HEK293T (cell line): ENCODE data around the gene TNNC2.

Experiments
- CTCF ChIA-PET: fragments of 350-600 bp; formaldehyde crosslinking; extraction: SDS; loops from one replicate; lab custom pipeline; 2021; ENCODE audit warnings: antibody characterized with exemption, inconsistent platforms; lab: Yijun Ruan, JAX
- POLR2A ChIA-PET: fragments of 350-600 bp; formaldehyde crosslinking; extraction: SDS; loops from one replicate; lab custom pipeline; 2020; ENCODE audit warnings: antibody characterized with exemption, inconsistent platforms; lab: Yijun Ruan, JAX
- DNase-seq: peaks from one replicate; pipeline ENCODE4 v3.0.0; 2012; ENCODE audit warnings: mixed read lengths; ENCODE audit errors: extremely low spot score
- ARNT ChIP-seq: fragments of 450-650 bp; IDR thresholded peaks from 2 replicates; pipeline ENCODE4 v1.6.1; 2017; ENCODE audit warnings: mild to moderate bottlenecking
- BHLHE40 ChIP-seq: fragments of 450-650 bp; IDR thresholded peaks from 2 replicates; pipeline ENCODE4 v1.6.1; 2016; ENCODE audit warnings: mild to moderate bottlenecking, moderate library complexity, borderline replicate concordance
- CTBP1 ChIP-seq: fragments of 450-650 bp; IDR thresholded peaks from 2 replicates; pipeline ENCODE4 v1.6.1; 2016; ENCODE audit warnings: borderline replicate concordance
- ELF4 ChIP-seq: fragments of 450-650 bp; IDR thresholded peaks from 2 replicates; pipeline ENCODE4 v1.6.1; 2017; ENCODE audit warnings: antibody characterized with exemption
- FOXA1 ChIP-seq: fragments of 450-650 bp; IDR thresholded peaks from 2 replicates; pipeline ENCODE4 v1.6.1; 2016; ENCODE audit warnings: mild to moderate bottlenecking
- FOXK2 ChIP-seq: fragments of 450-650 bp; IDR thresholded peaks from 2 replicates; pipeline ENCODE4 v1.6.1; 2016; ENCODE audit warnings: mild to moderate bottlenecking
- FOXM1 ChIP-seq: fragments of 450-650 bp; IDR thresholded peaks from 2 replicates; pipeline ENCODE4 v1.6.1; 2017; ENCODE audit warnings: mild to moderate bottlenecking, borderline replicate concordance
- HDGF ChIP-seq: fragments of 450-650 bp; IDR thresholded peaks from 2 replicates; pipeline ENCODE4 v1.6.1; 2017; ENCODE audit warnings: antibody characterized with exemption, borderline replicate concordance
- L3MBTL2 ChIP-seq: fragments of 450-650 bp; conservative IDR thresholded peaks from 2 replicates; pipeline ENCODE4 v1.6.1; 2016; ENCODE audit warnings: mild to moderate bottlenecking
- LEF1 ChIP-seq: fragments of 450-650 bp; IDR thresholded peaks from 2 replicates; pipeline ENCODE4 v1.6.1; 2017; ENCODE audit warnings: mild to moderate bottlenecking, borderline replicate concordance
- NFRKB ChIP-seq: fragments of 450-650 bp; IDR thresholded peaks from 2 replicates; pipeline ENCODE4 v1.6.1; 2016; ENCODE audit warnings: mild to moderate bottlenecking, moderate library complexity
- SP1 ChIP-seq: fragments of 450-650 bp; IDR thresholded peaks from 2 replicates; pipeline ENCODE4 v1.6.1; 2017
- SUZ12 ChIP-seq: fragments of 450-650 bp; IDR thresholded peaks from 2 replicates; pipeline ENCODE4 v1.6.1; 2016; ENCODE audit warnings: mild to moderate bottlenecking
- TARDBP ChIP-seq: fragments of 450-650 bp; IDR thresholded peaks from 2 replicates; pipeline ENCODE4 v1.6.1; 2016
- ZNF384 ChIP-seq: fragments of 450-650 bp; IDR thresholded peaks from 2 replicates; pipeline ENCODE4 v1.6.1; 2016
- TF ChIP-seq, protein P1 (sequence below): fragments of 450-650 bp; IDR thresholded peaks from 2 replicates; pipeline ENCODE4 v1.6.1; 2016

TNNC2 gene

DNA sequence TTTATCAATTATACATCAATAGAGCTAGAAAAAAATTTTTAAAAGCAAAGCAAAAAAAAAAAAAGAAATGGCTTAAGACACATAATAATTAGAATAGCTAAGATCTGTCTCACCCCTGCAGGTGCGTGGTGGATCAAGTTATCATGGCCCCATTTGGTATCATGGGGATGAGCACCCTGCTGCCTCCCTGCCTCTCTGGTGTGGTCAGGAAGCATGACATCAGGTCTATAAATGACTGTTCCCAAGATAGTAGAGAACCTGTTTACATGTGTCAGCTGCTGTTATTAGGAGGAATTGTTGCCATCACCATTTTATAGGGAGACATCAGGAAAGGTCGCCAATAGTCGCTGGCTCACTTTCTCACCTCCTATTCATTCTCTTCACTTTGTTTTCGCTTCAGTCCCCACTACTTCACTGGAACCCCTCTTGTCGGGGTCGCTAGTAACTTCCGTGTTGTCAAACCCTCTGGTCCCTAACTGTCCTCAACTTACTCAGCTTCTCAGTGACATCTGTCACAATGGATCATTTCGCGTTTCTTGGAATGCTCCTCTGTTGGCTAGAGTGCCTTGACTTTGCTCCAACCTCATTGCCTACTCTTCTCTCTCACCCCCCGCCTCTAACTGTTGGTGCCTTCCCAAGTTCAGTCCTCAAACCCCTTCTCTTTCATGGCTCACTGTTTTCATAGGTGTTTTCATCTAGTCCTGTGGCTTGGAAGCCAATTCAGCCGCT lies 30.6 kb downstream of the TNNC2 start:
- POLR2A ChIA-PET, result interaction anchor here (1.3 kb wide), 1 partner anchor 38 kb away, joined by 3 read pairs; the partner anchor contains the start of gene SNX21
- CTCF ChIA-PET, result interaction anchor here (0.7 kb wide), 1 partner anchor 158 kb away, joined by 4 read pairs; no protein-coding TSS in a partner anchor
- TF ChIP-seq, protein P1, sequence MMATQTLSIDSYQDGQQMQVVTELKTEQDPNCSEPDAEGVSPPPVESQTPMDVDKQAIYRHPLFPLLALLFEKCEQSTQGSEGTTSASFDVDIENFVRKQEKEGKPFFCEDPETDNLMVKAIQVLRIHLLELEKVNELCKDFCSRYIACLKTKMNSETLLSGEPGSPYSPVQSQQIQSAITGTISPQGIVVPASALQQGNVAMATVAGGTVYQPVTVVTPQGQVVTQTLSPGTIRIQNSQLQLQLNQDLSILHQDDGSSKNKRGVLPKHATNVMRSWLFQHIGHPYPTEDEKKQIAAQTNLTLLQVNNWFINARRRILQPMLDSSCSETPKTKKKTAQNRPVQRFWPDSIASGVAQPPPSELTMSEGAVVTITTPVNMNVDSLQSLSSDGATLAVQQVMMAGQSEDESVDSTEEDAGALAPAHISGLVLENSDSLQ, result no peak
- TF ChIP-seq HDGF (no peak), TARDBP (no peak), CTBP1 (no peak), ZNF384 (no peak), FOXK2 (no peak), BHLHE40 (no peak), ARNT (no peak), SP1 (no peak)
- no peak for DNase-seq

DNA sequence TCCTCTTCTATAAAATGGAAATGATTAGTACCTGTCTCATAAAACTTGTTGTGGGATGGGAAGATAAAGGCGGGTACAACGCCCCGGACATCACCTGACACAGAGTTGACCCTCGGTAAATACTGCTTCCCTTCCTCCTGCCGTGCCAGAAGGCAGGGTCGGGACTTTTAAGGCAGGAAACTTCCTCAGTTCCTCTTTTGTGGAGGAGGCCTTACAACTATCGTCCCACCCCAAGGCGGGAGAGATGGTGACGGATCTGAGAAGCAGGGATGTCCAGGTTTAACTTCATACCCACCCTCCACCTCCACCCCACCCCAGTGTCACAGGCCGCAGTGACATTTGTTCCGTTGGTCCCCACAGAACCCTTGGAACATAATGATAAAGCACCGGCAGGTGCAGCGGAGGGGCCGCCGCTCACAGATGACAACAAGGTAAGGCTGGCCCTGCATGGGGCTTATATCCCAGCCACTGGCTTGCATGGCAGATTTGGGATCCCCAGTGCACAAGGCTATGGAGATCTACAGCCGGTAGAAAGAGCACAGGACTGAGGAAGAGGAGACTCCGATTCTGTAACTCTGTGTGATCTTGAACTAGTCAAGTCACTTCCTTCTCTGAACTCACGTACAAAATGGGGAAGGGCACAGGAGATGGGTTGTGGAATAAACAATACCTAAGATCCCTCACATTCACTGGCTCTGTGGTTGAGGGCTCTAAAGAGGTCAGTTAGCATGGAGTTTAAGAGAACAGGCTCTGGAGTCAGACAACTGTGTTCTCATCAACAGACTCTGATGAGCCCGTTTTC lies 34.6 kb downstream of the TNNC2 start:
- CTCF ChIA-PET, result no interaction called here
- TF ChIP-seq FOXA1 (no peak), SP1 (no peak), FOXM1 (no peak)
- TF ChIP-seq, protein P1, result no peak
- DNase-seq, result no peak
- POLR2A ChIA-PET, result interaction anchor here (0.9 to 1.0 kb wide), 2 partner anchors 13 to 89 kb away, joined by 3 read pairs; no protein-coding TSS in a partner anchor

DNA sequence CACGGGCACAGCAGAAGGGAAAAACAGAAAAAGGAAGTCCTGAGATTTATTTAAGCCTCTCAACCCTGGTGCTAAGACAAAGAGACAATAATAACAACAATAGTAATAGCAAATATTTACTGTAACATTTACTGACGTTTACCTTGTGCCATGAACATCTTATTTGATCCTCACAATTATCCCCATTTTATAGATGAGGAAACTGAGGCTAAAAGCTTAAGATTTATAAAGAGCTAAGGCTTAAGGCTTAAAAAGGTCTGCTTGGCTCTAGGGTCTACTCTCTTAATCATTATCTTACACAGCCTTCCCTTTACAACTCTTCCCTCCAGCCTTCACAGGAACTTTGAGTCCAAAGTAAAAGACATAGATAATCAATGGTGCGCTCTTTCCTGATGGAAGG lies 38.8 kb downstream of the TNNC2 start:
- ChIA-PET POLR2A (interaction anchor here (1.0 kb wide), 1 partner anchor 92 kb away, joined by 3 read pairs; the partner anchor contains the start of gene ZSWIM1), CTCF (no interaction called here)
- no peak for TF ChIP-seq SUZ12
- no peak for DNase-seq

DNA sequence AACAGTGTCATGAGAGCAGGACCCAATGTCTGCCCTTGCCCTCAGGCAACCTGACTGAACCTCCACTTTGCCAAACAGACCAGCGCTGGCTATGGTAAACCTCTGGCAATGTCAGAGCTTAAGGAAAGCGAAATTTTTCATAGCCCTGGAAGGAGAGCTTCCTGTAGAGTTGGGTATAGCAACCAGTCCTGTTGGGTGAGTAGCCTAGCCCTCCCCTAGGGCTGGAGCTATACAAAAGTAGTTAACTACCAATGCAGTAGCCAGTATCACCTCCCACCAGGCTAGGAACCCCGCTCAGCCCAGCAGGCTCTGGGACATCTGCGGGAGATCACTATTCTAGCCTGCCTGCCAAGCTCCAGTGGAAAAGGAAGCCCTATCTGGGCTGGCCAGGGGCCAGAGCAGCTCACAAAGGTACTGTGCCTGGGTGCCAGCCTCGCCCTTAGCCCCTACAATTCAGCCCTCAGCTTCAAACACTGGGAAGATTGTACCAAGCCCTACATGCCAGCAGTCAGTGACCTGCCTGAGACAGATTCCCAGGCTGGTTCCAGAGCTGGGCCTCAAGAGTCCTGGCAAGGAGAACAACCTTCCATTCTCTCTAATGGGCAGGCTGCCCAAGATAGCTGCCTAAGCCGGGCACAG lies 43.3 kb downstream of the TNNC2 start:
- TF ChIP-seq SP1, result no peak
- TF ChIP-seq LEF1, result no peak
- TF ChIP-seq, protein P1, result no peak
- no peak for TF ChIP-seq CTBP1
- TF ChIP-seq SUZ12, result no peak
- no peak for TF ChIP-seq BHLHE40
- CTCF ChIA-PET, result no interaction called here
- POLR2A ChIA-PET, result no interaction called here
- no peak for DNase-seq

DNA sequence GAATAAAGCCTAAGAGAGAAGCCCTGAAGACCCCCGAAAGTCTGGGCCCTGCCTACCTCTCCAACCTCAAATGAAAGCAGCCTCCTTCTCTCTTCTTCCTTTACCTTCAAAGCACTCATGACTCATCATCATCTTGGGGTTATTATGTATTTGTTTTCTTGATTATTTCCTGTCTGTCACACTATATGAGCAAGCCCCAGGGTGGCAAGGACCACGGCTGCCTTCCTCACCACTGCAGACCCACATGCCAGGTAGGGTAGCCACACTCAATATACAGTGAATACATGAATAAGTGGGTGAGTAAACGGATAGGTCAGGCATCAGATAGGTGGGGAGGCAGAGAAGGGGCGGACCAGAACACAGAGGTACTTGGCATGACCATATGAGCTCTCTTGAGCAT lies 44.2 kb downstream of the TNNC2 start:
- POLR2A ChIA-PET, result no interaction called here
- CTCF ChIA-PET, result no interaction called here
- TF ChIP-seq ARNT, result no peak
- no peak for TF ChIP-seq FOXK2
- TF ChIP-seq SP1, result no peak
- TF ChIP-seq FOXM1, result no peak
- TF ChIP-seq SUZ12, result no peak
- no peak for TF ChIP-seq NFRKB
- TF ChIP-seq CTBP1, result no peak
- no peak for TF ChIP-seq LEF1
- no peak for TF ChIP-seq FOXA1
- no peak for TF ChIP-seq BHLHE40
- TF ChIP-seq, protein P1, result no peak
- DNase-seq, result no peak

DNA sequence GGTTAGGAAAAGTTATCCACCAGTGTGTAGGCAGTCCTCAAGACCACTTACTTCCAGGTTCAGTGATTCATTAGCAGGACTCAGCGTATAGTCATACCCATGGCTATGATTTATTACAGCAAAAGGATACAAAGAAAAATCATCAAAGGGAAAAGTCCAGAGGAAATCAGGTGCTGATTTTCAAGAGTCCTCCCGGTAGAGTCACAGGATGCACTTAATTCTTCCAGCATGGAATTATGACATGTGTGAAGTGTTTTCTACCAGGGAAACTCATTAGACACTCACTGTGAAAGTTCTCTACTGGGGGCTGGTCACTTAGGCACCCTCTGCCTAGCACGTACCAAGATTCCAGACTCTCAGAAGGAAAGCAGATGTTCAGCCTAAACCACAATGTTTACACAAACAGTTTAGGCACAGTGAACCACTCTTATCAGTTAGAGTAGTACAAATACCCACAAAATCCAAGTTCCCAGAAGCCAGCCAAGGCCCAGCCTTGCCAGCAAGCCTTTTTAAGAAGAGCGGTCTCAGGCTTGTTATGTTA lies 45.7 kb downstream of the TNNC2 start:
- TF ChIP-seq ELF4, result no peak
- no peak for TF ChIP-seq NFRKB
- TF ChIP-seq HDGF, result no peak
- TF ChIP-seq LEF1, result no peak
- TF ChIP-seq, protein P1, result no peak
- TF ChIP-seq L3MBTL2, result no peak
- TF ChIP-seq ARNT, result no peak
- TF ChIP-seq TARDBP, result no peak
- no peak for TF ChIP-seq CTBP1
- TF ChIP-seq FOXK2, result no peak
- no peak for TF ChIP-seq BHLHE40
- no peak for TF ChIP-seq FOXA1
- TF ChIP-seq SUZ12, result no peak
- no peak for TF ChIP-seq ZNF384
- no peak for TF ChIP-seq SP1
- TF ChIP-seq FOXM1, result no peak
- ChIA-PET POLR2A (no interaction called here), CTCF (interaction anchor here (1.8 kb wide), 1 partner anchor 11 kb away, joined by 7 read pairs; no protein-coding TSS in a partner anchor)
- no peak for DNase-seq
